ENCODE measurements around the gene LRRC41.

The LRRC41 gene

DNA sequence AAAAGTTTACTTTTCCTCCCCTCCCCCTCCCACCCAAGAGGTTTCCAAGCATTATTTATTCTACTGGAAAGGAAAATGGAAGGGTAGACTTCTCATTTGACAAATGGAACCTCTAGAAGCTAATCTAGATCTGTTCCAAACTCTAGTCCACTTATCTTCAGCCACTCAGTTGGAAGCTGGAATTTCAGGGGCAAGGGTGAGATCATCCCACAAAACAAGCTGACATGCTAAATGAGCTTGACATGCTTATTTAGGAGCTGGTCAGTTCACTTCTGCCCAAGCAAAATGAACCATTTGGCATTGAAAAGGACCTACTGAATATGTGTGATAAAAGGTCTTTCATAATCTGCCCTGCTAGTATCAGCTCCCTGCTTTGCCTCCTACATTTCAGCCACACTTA lies 5.0 kb downstream of the LRRC41 start:
- no peak overlapping the region for H3K27ac ChIP-seq (ENCODE audit: low read length)
- peaks cover 19% of the 10 kb centered on the region for H3K4me1 ChIP-seq (ENCODE audit: insufficient read depth, low read length)
- peak overlapping the region; percentile 45; the same call in 1 of the 2 replicates for H3K9ac ChIP-seq (ENCODE audit: low read depth, low read length)
- H3K9me3 ChIP-seq (ENCODE audit: insufficient read depth, low read depth, low read length): no peaks in the 10 kb centered on the region
- H3K36me3 ChIP-seq (ENCODE audit: insufficient read depth, low read depth, low read length): peaks cover 37% of the 10 kb centered on the region
- H3K27me3 ChIP-seq (ENCODE audit: insufficient read depth, low read length): no peaks in the 10 kb centered on the region
- peak overlapping the region; percentile 19 for H3K4me3 ChIP-seq (ENCODE audit: low read length)

DNA sequence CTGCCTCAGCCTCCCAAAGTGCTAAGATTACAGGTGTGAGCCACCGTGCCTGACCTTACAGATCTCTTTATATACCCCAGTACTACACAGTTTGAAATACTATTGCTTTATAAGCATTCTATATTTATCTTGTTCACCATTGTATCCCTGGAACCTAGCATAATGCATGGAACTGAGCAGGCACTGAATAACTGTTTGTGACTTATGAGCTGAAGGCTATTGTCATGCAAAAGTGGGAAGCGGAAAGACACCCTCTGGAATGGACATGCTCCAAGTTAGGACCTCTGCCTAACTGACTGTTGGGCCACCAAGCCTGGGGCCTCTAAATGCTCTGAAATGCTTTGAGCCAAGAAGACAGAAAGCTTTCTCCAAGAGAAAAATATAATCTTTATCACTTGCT lies 8.1 kb downstream of the LRRC41 start:
- Histone ChIP-seq H3K36me3 (ENCODE audit: insufficient read depth, low read depth, low read length) (peaks cover 37% of the 10 kb centered on the region), H3K27me3 (ENCODE audit: insufficient read depth, low read length) (no peaks in the 10 kb centered on the region), H3K27ac (ENCODE audit: low read length) (no peak overlapping the region), H3K9me3 (ENCODE audit: insufficient read depth, low read depth, low read length) (no peaks in the 10 kb centered on the region), H3K4me1 (ENCODE audit: insufficient read depth, low read length) (peaks cover 11% of the 10 kb centered on the region), H3K4me3 (ENCODE audit: low read length) (no peak overlapping the region), H3K9ac (ENCODE audit: low read depth, low read length) (no peak overlapping the region)

DNA sequence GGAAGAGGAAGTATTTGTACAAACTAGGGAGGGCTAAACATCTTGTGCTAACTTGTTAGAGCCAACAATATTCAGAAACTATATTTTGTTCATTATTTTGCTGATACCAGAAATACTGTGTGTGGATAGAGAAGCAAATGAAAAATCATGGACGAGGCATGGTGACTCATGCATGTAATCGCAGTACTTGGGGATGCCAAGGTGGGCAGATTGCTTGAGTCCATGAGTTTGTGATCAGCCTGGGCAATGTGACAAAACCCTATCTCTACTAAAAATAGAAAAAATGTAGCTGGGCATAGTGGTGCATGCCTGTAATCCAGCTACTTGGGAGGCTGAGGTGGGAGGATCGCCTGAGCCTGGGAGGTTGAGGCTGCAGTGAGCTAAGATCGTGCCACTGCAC lies 13.4 kb downstream of the LRRC41 start:
- Histone ChIP-seq H3K27ac (ENCODE audit: low read length) (no peak overlapping the region), H3K27me3 (ENCODE audit: insufficient read depth, low read length) (no peaks in the 10 kb centered on the region), H3K9ac (ENCODE audit: low read depth, low read length) (no peak overlapping the region), H3K36me3 (ENCODE audit: insufficient read depth, low read depth, low read length) (peaks cover 21% of the 10 kb centered on the region), H3K4me3 (ENCODE audit: low read length) (no peak overlapping the region), H3K9me3 (ENCODE audit: insufficient read depth, low read depth, low read length) (no peaks in the 10 kb centered on the region), H3K4me1 (ENCODE audit: insufficient read depth, low read length) (no peaks in the 10 kb centered on the region)

DNA sequence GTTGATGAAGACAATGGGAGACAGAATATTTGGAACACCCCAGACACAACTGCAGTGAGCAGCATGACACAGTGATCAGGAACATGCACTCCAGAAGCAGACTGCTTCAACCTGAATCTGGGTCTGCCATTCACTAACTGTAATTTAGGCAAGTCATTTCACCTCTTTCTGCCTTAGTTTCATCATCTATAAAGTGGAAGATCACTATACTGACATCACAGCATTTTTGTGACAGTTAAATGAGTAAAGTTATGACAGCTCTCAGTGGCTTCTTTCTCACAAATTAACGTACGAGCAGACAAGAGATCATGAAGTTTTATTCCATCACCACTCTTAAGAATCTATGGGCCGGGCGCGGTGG lies 14.3 kb downstream of the LRRC41 start:
- H3K27me3 ChIP-seq (ENCODE audit: insufficient read depth, low read length): no peaks in the 10 kb centered on the region
- H3K36me3 ChIP-seq (ENCODE audit: insufficient read depth, low read depth, low read length): peaks cover 23% of the 10 kb centered on the region

DNA sequence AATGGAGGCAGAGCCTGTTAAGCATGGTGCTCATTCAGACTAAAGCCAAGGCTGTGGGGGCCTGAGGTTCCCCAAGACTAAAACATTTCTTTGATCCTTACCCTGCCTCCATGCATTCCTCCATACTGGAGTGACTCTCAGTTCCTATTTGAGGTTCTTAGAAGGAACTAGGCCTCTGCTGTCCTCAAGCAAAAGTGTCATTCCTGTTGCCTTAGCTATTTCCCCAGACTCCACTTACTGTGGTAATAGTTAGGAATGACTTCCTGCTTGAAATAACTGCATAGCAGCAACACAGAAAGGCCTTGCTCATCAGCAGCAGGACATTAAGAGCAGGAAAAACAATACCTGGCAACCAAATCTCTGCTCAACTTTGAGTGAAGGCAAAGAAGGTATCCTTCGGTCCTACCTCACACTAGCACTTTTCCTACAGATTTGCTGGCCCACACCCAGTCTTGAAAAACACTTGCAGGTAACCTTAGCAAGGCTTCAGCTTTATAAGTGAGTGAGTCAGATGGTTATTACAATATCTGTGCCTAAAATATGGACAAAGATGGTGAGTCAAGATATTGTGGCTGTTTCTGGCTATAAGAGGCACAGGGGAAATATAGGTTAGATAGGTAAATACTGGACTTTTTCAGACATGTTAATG lies 14.8 kb downstream of the LRRC41 start:
- H3K27me3 ChIP-seq (ENCODE audit: insufficient read depth, low read length): no peaks in the 10 kb centered on the region
- H3K4me1 ChIP-seq (ENCODE audit: insufficient read depth, low read length): no peaks in the 10 kb centered on the region; the same call in 1 of the 2 replicates
- no peaks in the 10 kb centered on the region for H3K9me3 ChIP-seq (ENCODE audit: insufficient read depth, low read depth, low read length)
- H3K9ac ChIP-seq (ENCODE audit: low read depth, low read length): no peak overlapping the region
- H3K36me3 ChIP-seq (ENCODE audit: insufficient read depth, low read depth, low read length): peaks cover 23% of the 10 kb centered on the region
- no peak overlapping the region for H3K4me3 ChIP-seq (ENCODE audit: low read length)
- H3K27ac ChIP-seq (ENCODE audit: low read length): no peak overlapping the region

More for the DNA sequence above, 14.3 kb downstream of the LRRC41 start:
- no peak overlapping the region for H3K9ac ChIP-seq (ENCODE audit: low read depth, low read length)
- H3K27ac ChIP-seq (ENCODE audit: low read length): no peak overlapping the region
- H3K9me3 ChIP-seq (ENCODE audit: insufficient read depth, low read depth, low read length): no peaks in the 10 kb centered on the region
- no peak overlapping the region for H3K4me3 ChIP-seq (ENCODE audit: low read length)
- H3K4me1 ChIP-seq (ENCODE audit: insufficient read depth, low read length): no peaks in the 10 kb centered on the region; the same call in 1 of the 2 replicates

DNA sequence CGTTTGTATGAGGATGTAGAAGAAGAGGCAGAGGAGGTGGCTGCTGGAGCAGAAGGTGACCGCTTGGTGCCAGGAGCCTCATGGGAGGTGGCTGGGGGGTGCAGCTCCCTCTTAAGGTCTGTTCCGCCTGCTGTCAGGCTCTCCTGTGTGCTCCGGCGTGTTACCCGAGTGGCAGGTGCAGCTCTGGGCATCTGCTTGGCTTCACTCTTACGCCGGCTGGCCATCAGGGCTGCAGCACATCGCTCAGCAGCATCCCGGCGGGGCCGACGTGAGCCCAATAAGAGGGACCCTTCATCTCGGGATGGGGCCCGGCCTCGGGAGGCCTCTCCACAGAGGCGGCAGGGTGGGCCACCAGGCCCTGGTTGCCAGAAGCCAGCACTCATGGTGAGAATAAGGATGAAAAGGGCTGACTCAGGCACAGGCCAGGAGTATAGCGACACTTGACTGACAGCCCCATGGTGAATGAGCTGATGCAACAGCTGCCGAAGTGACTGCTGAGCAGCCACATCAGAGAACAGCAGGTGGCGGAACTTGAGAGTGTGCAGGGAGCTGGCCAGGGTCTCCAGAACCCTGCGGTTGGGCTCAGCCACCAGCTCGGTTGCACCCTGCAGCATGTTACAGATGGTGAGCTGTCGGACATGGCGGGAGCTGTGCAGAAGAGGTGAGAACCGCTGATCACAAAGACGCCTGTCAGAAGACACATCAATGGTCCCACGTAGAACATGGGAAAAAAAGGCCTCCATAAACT lies 17.5 kb downstream of the LRRC41 start:
- H3K9me3 ChIP-seq (ENCODE audit: insufficient read depth, low read depth, low read length): no peaks in the 10 kb centered on the region
- H3K27ac ChIP-seq (ENCODE audit: low read length): no peak overlapping the region
- no peaks in the 10 kb centered on the region for H3K27me3 ChIP-seq (ENCODE audit: insufficient read depth, low read length)
- 0 out of 2 replicates have a peak overlapping the region, but pooled peaks have one; percentile 18 for H3K9ac ChIP-seq (ENCODE audit: low read depth, low read length)
- H3K36me3 ChIP-seq (ENCODE audit: insufficient read depth, low read depth, low read length): peaks cover 34% of the 10 kb centered on the region
- no peaks in the 10 kb centered on the region; the same call in 1 of the 2 replicates for H3K4me1 ChIP-seq (ENCODE audit: insufficient read depth, low read length)
- no peak overlapping the region for H3K4me3 ChIP-seq (ENCODE audit: low read length)

DNA sequence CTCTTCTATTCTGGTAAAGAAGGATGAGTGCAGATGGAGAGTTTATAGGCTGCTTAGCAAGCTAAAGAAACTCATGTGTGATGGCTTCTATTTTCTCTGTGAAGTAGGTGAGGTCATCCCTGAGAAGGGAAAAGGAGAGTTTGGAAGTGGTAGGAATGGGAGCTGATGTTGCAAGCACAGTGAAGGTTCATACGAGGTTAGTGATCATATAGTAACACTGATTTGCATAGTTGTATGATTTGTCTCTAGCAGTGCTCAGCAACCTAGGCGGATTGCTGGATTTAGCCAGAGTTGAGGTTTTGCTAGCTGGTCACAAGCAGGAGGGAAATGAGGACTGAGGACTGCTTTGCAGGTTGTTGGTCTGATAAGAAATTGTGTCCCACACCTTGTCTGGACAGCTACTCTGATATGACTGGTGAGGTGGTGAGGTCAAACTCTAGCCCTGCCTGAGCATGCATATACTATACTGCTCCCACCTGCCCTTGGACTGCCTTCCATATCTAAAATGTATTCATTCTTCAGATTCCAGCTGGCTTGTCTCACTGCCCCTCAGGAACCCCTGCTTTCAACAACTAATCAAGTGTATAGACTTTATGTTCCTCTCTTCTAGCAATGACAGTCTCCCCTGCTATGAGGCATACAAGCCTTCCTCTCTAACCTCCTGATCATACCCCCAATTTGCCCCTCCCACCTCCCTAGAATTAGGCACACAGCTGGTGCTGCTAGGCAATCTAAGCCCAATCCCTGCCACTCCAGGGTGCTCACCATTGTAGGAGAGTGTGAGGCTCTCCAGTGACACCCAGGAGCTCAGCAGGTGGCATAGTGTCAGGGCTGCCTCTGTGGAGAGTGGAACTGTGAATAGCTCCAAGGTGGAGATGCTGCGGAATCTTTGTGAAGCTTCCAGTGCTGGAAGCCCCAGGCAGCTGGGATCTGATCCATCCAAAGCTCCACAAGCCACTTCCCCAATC lies 18.5 kb downstream of the LRRC41 start:
- Histone ChIP-seq H3K4me1 (ENCODE audit: insufficient read depth, low read length) (no peaks in the 10 kb centered on the region; the same call in 1 of the 2 replicates), H3K27me3 (ENCODE audit: insufficient read depth, low read length) (no peaks in the 10 kb centered on the region), H3K9me3 (ENCODE audit: insufficient read depth, low read depth, low read length) (no peaks in the 10 kb centered on the region), H3K9ac (ENCODE audit: low read depth, low read length) (no peak overlapping the region), H3K36me3 (ENCODE audit: insufficient read depth, low read depth, low read length) (peaks cover 44% of the 10 kb centered on the region), H3K27ac (ENCODE audit: low read length) (no peak overlapping the region), H3K4me3 (ENCODE audit: low read length) (no peak overlapping the region)

DNA sequence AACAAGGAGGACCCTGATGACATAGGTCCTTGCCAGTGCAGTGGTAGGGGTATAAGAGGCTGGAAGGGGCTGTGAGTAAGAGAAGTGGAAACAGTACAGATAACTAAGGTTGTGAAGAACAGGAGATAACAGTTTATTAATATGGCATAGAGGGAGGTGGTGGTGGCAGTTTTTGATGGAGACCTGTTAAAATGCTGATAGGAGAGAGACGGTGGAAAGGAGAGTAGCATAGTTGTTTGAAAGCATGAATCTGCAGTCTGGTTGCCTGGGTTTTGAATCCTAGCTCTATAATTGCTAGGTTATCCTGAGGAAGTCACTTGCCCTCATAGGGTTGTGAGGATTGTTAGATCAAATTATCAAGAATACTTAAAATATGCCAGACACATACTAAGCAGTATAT lies 19.4 kb downstream of the LRRC41 start:
- no peaks in the 10 kb centered on the region for H3K9me3 ChIP-seq (ENCODE audit: insufficient read depth, low read depth, low read length)
- no peak overlapping the region for H3K9ac ChIP-seq (ENCODE audit: low read depth, low read length)
- H3K36me3 ChIP-seq (ENCODE audit: insufficient read depth, low read depth, low read length): peaks cover 52% of the 10 kb centered on the region
- H3K27me3 ChIP-seq (ENCODE audit: insufficient read depth, low read length): no peaks in the 10 kb centered on the region
- no peaks in the 10 kb centered on the region; the same call in 1 of the 2 replicates for H3K4me1 ChIP-seq (ENCODE audit: insufficient read depth, low read length)
- H3K27ac ChIP-seq (ENCODE audit: low read length): no peak overlapping the region
- H3K4me3 ChIP-seq (ENCODE audit: low read length): no peak overlapping the region

DNA sequence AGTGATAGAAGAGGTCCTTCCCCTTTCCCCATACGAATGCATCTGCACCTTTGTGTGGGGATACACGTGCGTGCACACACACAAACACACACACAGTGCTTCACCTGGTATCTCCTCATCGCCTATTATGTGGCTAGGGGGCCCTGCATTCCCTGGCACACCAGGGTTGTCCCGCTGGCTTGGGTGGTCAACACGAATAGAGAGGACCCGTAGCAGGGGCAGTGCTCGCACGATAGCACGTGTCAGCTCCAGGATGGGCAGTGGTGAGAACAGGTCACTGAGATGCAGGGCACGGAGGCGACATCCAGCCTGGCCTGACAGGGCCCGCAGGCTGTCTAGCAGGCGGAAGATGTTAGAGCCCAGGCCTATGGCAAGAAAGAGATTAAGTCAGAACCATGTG lies 22.4 kb downstream of the LRRC41 start:
- no peak overlapping the region for H3K27ac ChIP-seq (ENCODE audit: low read length)
- peaks cover 78% of the 10 kb centered on the region for H3K36me3 ChIP-seq (ENCODE audit: insufficient read depth, low read depth, low read length)
- no peak overlapping the region for H3K9ac ChIP-seq (ENCODE audit: low read depth, low read length)
- no peaks in the 10 kb centered on the region for H3K9me3 ChIP-seq (ENCODE audit: insufficient read depth, low read depth, low read length)
- no peak overlapping the region for H3K4me3 ChIP-seq (ENCODE audit: low read length)
- no peaks in the 10 kb centered on the region for H3K27me3 ChIP-seq (ENCODE audit: insufficient read depth, low read length)
- H3K4me1 ChIP-seq (ENCODE audit: insufficient read depth, low read length): no peaks in the 10 kb centered on the region; the same call in 1 of the 2 replicates

DNA sequence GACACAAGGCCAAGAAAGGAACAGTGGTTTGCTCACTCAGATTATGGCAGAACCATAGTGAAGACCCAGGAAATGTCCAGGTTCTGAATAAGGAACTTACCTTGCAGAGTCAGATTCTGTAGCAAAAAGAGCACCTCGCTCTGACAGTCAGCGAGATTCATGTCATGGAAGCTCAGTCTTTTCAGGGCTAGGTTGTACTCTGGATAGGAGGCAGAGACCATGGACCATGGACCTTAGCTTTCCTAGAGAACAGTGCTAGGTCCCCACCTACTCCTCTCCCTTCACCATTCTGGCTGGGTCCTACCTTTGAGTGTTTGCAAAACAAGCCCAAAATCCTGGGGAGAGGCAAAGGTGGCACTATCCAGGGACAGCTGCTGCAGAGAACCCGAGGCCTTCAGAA lies 23.3 kb downstream of the LRRC41 start:
- Histone ChIP-seq H3K36me3 (ENCODE audit: insufficient read depth, low read depth, low read length) (peaks cover 78% of the 10 kb centered on the region), H3K27ac (ENCODE audit: low read length) (no peak overlapping the region), H3K4me1 (ENCODE audit: insufficient read depth, low read length) (no peaks in the 10 kb centered on the region; the same call in 1 of the 2 replicates), H3K4me3 (ENCODE audit: low read length) (no peak overlapping the region), H3K27me3 (ENCODE audit: insufficient read depth, low read length) (no peaks in the 10 kb centered on the region), H3K9me3 (ENCODE audit: insufficient read depth, low read depth, low read length) (no peaks in the 10 kb centered on the region), H3K9ac (ENCODE audit: low read depth, low read length) (no peak overlapping the region)

DNA sequence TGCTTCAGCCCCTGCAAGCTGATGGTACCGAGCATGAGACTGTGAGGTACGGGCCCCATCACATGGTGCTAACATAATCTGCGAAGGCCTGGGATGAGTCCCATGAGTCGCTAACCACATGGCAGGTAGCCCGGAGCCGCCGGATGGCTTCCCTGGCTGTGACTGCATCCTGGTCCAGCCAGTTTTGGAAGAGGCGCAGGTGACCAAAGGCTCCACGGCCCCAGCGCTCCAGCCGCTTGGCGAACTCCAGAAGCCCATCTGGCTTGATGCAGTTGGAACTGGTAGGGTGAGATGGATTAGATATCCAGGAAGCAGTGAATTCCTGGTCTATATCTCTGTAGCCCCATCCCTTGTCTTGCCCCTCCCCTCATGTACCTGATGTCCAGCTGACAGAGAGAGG lies 24.6 kb downstream of the LRRC41 start:
- Histone ChIP-seq H3K4me1 (ENCODE audit: insufficient read depth, low read length) (no peaks in the 10 kb centered on the region), H3K36me3 (ENCODE audit: insufficient read depth, low read depth, low read length) (peaks cover 82% of the 10 kb centered on the region), H3K9ac (ENCODE audit: low read depth, low read length) (no peak overlapping the region), H3K27me3 (ENCODE audit: insufficient read depth, low read length) (no peaks in the 10 kb centered on the region), H3K9me3 (ENCODE audit: insufficient read depth, low read depth, low read length) (no peaks in the 10 kb centered on the region), H3K4me3 (ENCODE audit: low read length) (no peak overlapping the region), H3K27ac (ENCODE audit: low read length) (no peak overlapping the region)

All from iPS-20b (cell line).